NCI-H748 (cell line): ENCODE results near the gene TLCD1.

ENCODE experiments used
- DNase-seq: peaks from one replicate; lab custom pipeline; 2025; ENCODE audit not compliant: unreplicated experiment; lab: John Stamatoyannopoulos, UW

Gene TLCD1

GRCh38 chr17:28689011-28689410 lies 37.0 kb downstream of the TLCD1 start:
- DNase-seq: no peak

GRCh38 chr17:28688481-28688880 lies 37.6 kb downstream of the TLCD1 start:
- DNase-seq: no peak

- DNase-seq: no peak
Observed at GRCh38 chr17:28686296-28686695, 39.7 kb downstream of the TLCD1 start.

- DNase-seq: no peak
Observed at GRCh38 chr17:28685366-28685765, 40.7 kb downstream of the TLCD1 start.

GRCh38 chr17:28684963-28685362 lies 41.1 kb downstream of the TLCD1 start:
- no peak for DNase-seq

GRCh38 chr17:28682655-28683054 lies 43.4 kb downstream of the TLCD1 start:
- DNase-seq: no peak

GRCh38 chr17:28675980-28676379 lies 50.1 kb downstream of the TLCD1 start:
- DNase-seq: peak; percentile 17

- no peak for DNase-seq
Observed at GRCh38 chr17:28675490-28675889, 50.5 kb downstream of the TLCD1 start.
